HCT116 (cell line): ENCODE measurements around the gene AHI1.

Source experiments
- CBX3 ChIP-seq: IDR thresholded peaks from 2 replicates; pipeline ENCODE4 v1.6.1; 2012; ENCODE audit warnings: low read depth
- CEBPB ChIP-seq: IDR thresholded peaks from 2 replicates; pipeline ENCODE4 v1.6.1; 2012; ENCODE audit warnings: low read depth
- ELF1 ChIP-seq: IDR thresholded peaks from 2 replicates; pipeline ENCODE4 v1.6.1; 2012; ENCODE audit warnings: low read depth, borderline replicate concordance
- EZH2 ChIP-seq: fragments of 200-600 bp; sonication (generic); IDR thresholded peaks from 2 replicates; pipeline ENCODE4 v1.6.1; 2017; ENCODE audit warnings: antibody characterized with exemption, mixed run types
- RAD21 ChIP-seq: IDR thresholded peaks from 2 replicates; pipeline ENCODE4 v1.6.1; 2012; ENCODE audit warnings: low read depth, mild to moderate bottlenecking
- SRF ChIP-seq: IDR thresholded peaks from 2 replicates; pipeline ENCODE4 v1.6.1; 2012; ENCODE audit warnings: low read depth
- TCF7L2 ChIP-seq: IDR thresholded peaks from 2 replicates; pipeline ENCODE4 v1.7.0; 2011; ENCODE audit warnings: borderline replicate concordance, inconsistent platforms; ENCODE audit not compliant: insufficient read depth, insufficient read length; ENCODE audit errors: extremely low read depth
- YY1 ChIP-seq: IDR thresholded peaks from 2 replicates; pipeline ENCODE4 v1.6.1; 2011; ENCODE audit warnings: low read length, low read depth, moderate library complexity, mild to moderate bottlenecking; ENCODE audit not compliant: insufficient replicate concordance; ENCODE audit errors: extremely low read depth
- TF ChIP-seq, protein P1 (sequence below): IDR thresholded peaks from 2 replicates; pipeline ENCODE4 v1.6.1; 2012
- TF ChIP-seq, protein P2 (sequence below), 3 experiments: fragments of 200-600 bp in 1 of 3; sonication (generic) in 1 of 3; IDR thresholded peaks in 2 of 3; conservative IDR thresholded peaks in 1 of 3; 2 replicates each; pipeline ENCODE4 v1.5.1; 2012 to 2017; ENCODE audit warnings: low read depth in 2 of 3, low read length in 2 of 3, antibody characterized with exemption in 1 of 3, borderline replicate concordance in 1 of 3, control low read depth in 1 of 3, mild to moderate bottlenecking in 1 of 3, mixed read lengths in 1 of 3, mixed run types in 1 of 3, moderate library complexity in 1 of 3; ENCODE audit not compliant: insufficient read depth in 1 of 3
- TF ChIP-seq, protein P3 (sequence below): IDR thresholded peaks from 2 replicates; pipeline ENCODE4 v1.6.1; 2012
- TF ChIP-seq, protein P4 (sequence below): IDR thresholded peaks from 2 replicates; pipeline ENCODE4 v1.6.1; 2011; ENCODE audit warnings: mild to moderate bottlenecking, low read length, moderate library complexity; ENCODE audit not compliant: insufficient replicate concordance; ENCODE audit errors: extremely low read depth

DNA sequence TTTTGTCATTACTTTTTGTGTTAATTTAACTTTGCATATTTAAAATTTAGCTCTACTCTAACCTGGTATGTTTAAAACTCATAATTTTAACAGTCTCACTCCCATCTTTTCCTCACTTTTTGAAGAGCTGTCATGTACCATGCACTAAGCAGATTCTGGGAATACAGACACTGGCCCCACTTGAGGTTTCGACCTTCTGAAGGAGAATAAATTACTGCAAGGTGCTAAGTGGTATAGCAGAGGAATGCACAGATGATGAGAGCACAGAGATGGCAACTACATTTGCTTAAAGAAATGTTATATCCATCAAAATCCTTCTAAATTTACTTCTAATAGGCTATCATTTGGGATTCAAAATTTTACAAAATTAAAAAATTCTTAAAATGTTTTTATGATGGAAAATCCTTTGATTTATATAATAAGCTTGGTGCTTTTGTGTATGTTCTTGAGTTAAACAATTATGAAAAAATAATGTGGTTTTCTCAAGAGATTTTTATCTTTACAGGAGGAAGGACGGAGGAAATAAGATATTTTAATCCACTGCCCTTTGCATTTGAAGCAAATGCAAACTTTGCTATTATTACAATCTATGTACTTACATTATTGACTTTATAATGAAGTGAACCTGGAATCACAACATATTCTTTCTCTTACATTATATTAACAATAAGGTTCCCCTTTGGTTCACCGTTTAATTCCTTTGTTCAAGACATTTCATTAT, 79.3 kb downstream of the AHI1 start:
- TF ChIP-seq EZH2 (no peak), RAD21 (no peak), YY1 (no peak), TCF7L2 (no peak), CBX3 (no peak), CEBPB (no peak), ELF1 (no peak), SRF (no peak)
- TF ChIP-seq, protein P1, sequence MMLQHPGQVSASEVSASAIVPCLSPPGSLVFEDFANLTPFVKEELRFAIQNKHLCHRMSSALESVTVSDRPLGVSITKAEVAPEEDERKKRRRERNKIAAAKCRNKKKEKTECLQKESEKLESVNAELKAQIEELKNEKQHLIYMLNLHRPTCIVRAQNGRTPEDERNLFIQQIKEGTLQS, result no peak
- TF ChIP-seq, protein P2, sequence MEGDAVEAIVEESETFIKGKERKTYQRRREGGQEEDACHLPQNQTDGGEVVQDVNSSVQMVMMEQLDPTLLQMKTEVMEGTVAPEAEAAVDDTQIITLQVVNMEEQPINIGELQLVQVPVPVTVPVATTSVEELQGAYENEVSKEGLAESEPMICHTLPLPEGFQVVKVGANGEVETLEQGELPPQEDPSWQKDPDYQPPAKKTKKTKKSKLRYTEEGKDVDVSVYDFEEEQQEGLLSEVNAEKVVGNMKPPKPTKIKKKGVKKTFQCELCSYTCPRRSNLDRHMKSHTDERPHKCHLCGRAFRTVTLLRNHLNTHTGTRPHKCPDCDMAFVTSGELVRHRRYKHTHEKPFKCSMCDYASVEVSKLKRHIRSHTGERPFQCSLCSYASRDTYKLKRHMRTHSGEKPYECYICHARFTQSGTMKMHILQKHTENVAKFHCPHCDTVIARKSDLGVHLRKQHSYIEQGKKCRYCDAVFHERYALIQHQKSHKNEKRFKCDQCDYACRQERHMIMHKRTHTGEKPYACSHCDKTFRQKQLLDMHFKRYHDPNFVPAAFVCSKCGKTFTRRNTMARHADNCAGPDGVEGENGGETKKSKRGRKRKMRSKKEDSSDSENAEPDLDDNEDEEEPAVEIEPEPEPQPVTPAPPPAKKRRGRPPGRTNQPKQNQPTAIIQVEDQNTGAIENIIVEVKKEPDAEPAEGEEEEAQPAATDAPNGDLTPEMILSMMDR (IDR thresholded peaks at IDR 0.05 in 2 of 3, conservative IDR thresholded peaks at IDR 0.05 in 1 of 3; ENCODE audit: borderline replicate concordance in 1 of 3, insufficient read depth in 1 of 3, low read depth in 2 of 3, low read length in 2 of 3), result no peak
- TF ChIP-seq, protein P3, sequence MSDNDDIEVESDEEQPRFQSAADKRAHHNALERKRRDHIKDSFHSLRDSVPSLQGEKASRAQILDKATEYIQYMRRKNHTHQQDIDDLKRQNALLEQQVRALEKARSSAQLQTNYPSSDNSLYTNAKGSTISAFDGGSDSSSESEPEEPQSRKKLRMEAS, result no peak
- TF ChIP-seq, protein P4, sequence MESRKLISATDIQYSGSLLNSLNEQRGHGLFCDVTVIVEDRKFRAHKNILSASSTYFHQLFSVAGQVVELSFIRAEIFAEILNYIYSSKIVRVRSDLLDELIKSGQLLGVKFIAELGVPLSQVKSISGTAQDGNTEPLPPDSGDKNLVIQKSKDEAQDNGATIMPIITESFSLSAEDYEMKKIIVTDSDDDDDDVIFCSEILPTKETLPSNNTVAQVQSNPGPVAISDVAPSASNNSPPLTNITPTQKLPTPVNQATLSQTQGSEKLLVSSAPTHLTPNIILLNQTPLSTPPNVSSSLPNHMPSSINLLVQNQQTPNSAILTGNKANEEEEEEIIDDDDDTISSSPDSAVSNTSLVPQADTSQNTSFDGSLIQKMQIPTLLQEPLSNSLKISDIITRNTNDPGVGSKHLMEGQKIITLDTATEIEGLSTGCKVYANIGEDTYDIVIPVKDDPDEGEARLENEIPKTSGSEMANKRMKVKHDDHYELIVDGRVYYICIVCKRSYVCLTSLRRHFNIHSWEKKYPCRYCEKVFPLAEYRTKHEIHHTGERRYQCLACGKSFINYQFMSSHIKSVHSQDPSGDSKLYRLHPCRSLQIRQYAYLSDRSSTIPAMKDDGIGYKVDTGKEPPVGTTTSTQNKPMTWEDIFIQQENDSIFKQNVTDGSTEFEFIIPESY, result no peak
